ENCODE measurements around the gene FBXL22. TPM values are rescaled to one million over a fixed set of nuclear protein-coding genes. Genes with fewer than 3 reads are reported as not detected.

FBXL22 gene
- total RNA-seq, result 1 to 10 TPM in 1 of 2 donors, under 1 TPM in 1; 0.45 to 1.5 TPM

GRCh38 chr15:63597038-63597790 is at the start of gene FBXL22:
FBXL22 (plus strand) TSS chr15:63597387; CDS start chr15:63597393, 6 bp downstream.
- DNase-seq (ENCODE audit: low spot score) (no peak), ATAC-seq (no peak)
- Mint-ChIP-seq H3K4me1 (ENCODE audit: low read depth in 2 of 2) (peaks cover 35 to 44% of the 10 kb centered on the region in 2 donors), H3K4me3 (no peak within 1 kb of the TSS), H3K9me3 (no peaks in the 10 kb centered on the region), H3K27ac (peak within 1 kb of the TSS; percentile 21 to 45), H3K36me3 (no peaks in the 10 kb centered on the region), H3K27me3 (no peaks in the 10 kb centered on the region)

- ATAC-seq (no peak), DNase-seq (ENCODE audit: low spot score) (no peak)
- Mint-ChIP-seq H3K27ac (no peak overlapping the region), H3K4me1 (ENCODE audit: low read depth in 2 of 2) (peaks cover 12 to 40% of the 10 kb centered on the region in 2 donors), H3K9me3 (no peaks in the 10 kb centered on the region), H3K4me3 (no peak overlapping the region), H3K36me3 (peaks cover 4% of the 10 kb centered on the region), H3K27me3 (no peaks in the 10 kb centered on the region)
Observed at GRCh38 chr15:63551400-63551799, 45.8 kb upstream of the FBXL22 start.

GRCh38 chr15:63553388-63553791 is 43.8 kb upstream of the FBXL22 start:
- Mint-ChIP-seq H3K4me3 (peak overlapping the region; percentile 43), H3K36me3 (peaks cover 4% of the 10 kb centered on the region), H3K9me3 (no peaks in the 10 kb centered on the region), H3K27me3 (no peaks in the 10 kb centered on the region), H3K4me1 (ENCODE audit: low read depth in 2 of 2) (peaks cover 9 to 41% of the 10 kb centered on the region in 2 donors), H3K27ac (peak overlapping the region; percentile 37 to 55)
- DNase-seq (ENCODE audit: low spot score) (no peak), ATAC-seq (peak in 1 of 2 donors; percentile 41)

GRCh38 chr15:63554337-63554927 is 42.8 kb upstream of the FBXL22 start:
- ATAC-seq, result peak in 1 of 2 donors; percentile 38

GRCh38 chr15:63555507-63555906 is 41.7 kb upstream of the FBXL22 start:
- peak overlapping the region; percentile 51 to 60 for H3K27ac Mint-ChIP-seq
- no peak overlapping the region for H3K4me3 Mint-ChIP-seq
- H3K36me3 Mint-ChIP-seq, result peaks cover 6% of the 10 kb centered on the region
- no peaks in the 10 kb centered on the region for H3K27me3 Mint-ChIP-seq
- peaks cover 14 to 51% of the 10 kb centered on the region in 2 donors for H3K4me1 Mint-ChIP-seq (ENCODE audit: low read depth in 2 of 2)
- ATAC-seq (peak in 1 of 2 donors; percentile 33), DNase-seq (ENCODE audit: low spot score) (no peak)
- H3K9me3 Mint-ChIP-seq, result no peaks in the 10 kb centered on the region

More at GRCh38 chr15:63554337-63554927, 42.8 kb upstream of the FBXL22 start:
- no peaks in the 10 kb centered on the region for H3K9me3 Mint-ChIP-seq
- H3K4me1 Mint-ChIP-seq (ENCODE audit: low read depth in 2 of 2), result peaks cover 12 to 44% of the 10 kb centered on the region in 2 donors
- peak overlapping the region; percentile 51 to 60 for H3K27ac Mint-ChIP-seq
- no peak overlapping the region for H3K4me3 Mint-ChIP-seq
- H3K36me3 Mint-ChIP-seq, result peaks cover 8% of the 10 kb centered on the region
- no peak for DNase-seq (ENCODE audit: low spot score)
- H3K27me3 Mint-ChIP-seq, result no peaks in the 10 kb centered on the region

GRCh38 chr15:63556246-63556645 is 40.9 kb upstream of the FBXL22 start:
- no peaks in the 10 kb centered on the region for H3K9me3 Mint-ChIP-seq
- peaks cover 12% of the 10 kb centered on the region for H3K36me3 Mint-ChIP-seq
- no peak overlapping the region for H3K4me3 Mint-ChIP-seq
- DNase-seq (ENCODE audit: low spot score) (no peak), ATAC-seq (no peak)
- H3K4me1 Mint-ChIP-seq (ENCODE audit: low read depth in 2 of 2), result peaks cover 21 to 59% of the 10 kb centered on the region in 2 donors
- H3K27me3 Mint-ChIP-seq, result no peaks in the 10 kb centered on the region
- H3K27ac Mint-ChIP-seq, result peak overlapping the region in 1 of 2 donors; percentile 60

- no peak for DNase-seq (ENCODE audit: low spot score)
- Mint-ChIP-seq H3K9me3 (no peaks in the 10 kb centered on the region), H3K4me1 (ENCODE audit: low read depth in 2 of 2) (peaks cover 21 to 59% of the 10 kb centered on the region in 2 donors), H3K27ac (peak overlapping the region; percentile 23 to 60), H3K4me3 (no peak overlapping the region), H3K27me3 (no peaks in the 10 kb centered on the region), H3K36me3 (peaks cover 12% of the 10 kb centered on the region)
- ATAC-seq, result no peak
Observed at GRCh38 chr15:63556736-63557135, 40.5 kb upstream of the FBXL22 start.

GRCh38 chr15:63559753-63560152 is 37.4 kb upstream of the FBXL22 start:
- Mint-ChIP-seq H3K9me3 (no peaks in the 10 kb centered on the region), H3K27ac (peak overlapping the region; percentile 44 to 61), H3K36me3 (peaks cover 12% of the 10 kb centered on the region), H3K4me3 (peak overlapping the region; percentile 0), H3K27me3 (no peaks in the 10 kb centered on the region), H3K4me1 (ENCODE audit: low read depth in 2 of 2) (peaks cover 15 to 35% of the 10 kb centered on the region in 2 donors)
- DNase-seq (ENCODE audit: low spot score), result no peak
- no peak for ATAC-seq

GRCh38 chr15:63560741-63561448 is 36.3 kb upstream of the FBXL22 start:
- Mint-ChIP-seq H3K4me1 (ENCODE audit: low read depth in 2 of 2) (peaks cover 19 to 24% of the 10 kb centered on the region in 2 donors), H3K9me3 (no peaks in the 10 kb centered on the region), H3K36me3 (peaks cover 12% of the 10 kb centered on the region), H3K4me3 (peak overlapping the region; percentile 53), H3K27me3 (no peaks in the 10 kb centered on the region), H3K27ac (peak overlapping the region; percentile 61 to 75)
- ATAC-seq (peak in 1 of 2 donors; percentile 81), DNase-seq (ENCODE audit: low spot score) (no peak)

- Mint-ChIP-seq H3K4me3 (no peak overlapping the region), H3K36me3 (peaks cover 16% of the 10 kb centered on the region), H3K27ac (no peak overlapping the region), H3K27me3 (no peaks in the 10 kb centered on the region), H3K9me3 (no peaks in the 10 kb centered on the region), H3K4me1 (ENCODE audit: low read depth in 2 of 2) (peaks cover 19 to 22% of the 10 kb centered on the region in 2 donors)
- ATAC-seq (no peak), DNase-seq (ENCODE audit: low spot score) (no peak)
Observed at GRCh38 chr15:63564093-63564492, 33.1 kb upstream of the FBXL22 start.

- Mint-ChIP-seq H3K4me1 (ENCODE audit: low read depth in 2 of 2) (peaks cover 11 to 12% of the 10 kb centered on the region in 2 donors), H3K4me3 (no peak overlapping the region), H3K9me3 (no peaks in the 10 kb centered on the region), H3K27ac (peak overlapping the region in 1 of 2 donors; percentile 38), H3K36me3 (peaks cover 12% of the 10 kb centered on the region), H3K27me3 (no peaks in the 10 kb centered on the region)
- no peak for DNase-seq (ENCODE audit: low spot score)
- ATAC-seq, result no peak
Observed at GRCh38 chr15:63565536-63566186, 31.5 kb upstream of the FBXL22 start.

GRCh38 chr15:63572749-63573464 is 24.3 kb upstream of the FBXL22 start:
- H3K36me3 Mint-ChIP-seq, result peaks cover 14% of the 10 kb centered on the region
- H3K4me1 Mint-ChIP-seq (ENCODE audit: low read depth in 2 of 2), result peaks cover 5% of the 10 kb centered on the region in 2 donors
- no peaks in the 10 kb centered on the region for H3K9me3 Mint-ChIP-seq
- ATAC-seq, result no peak
- H3K27me3 Mint-ChIP-seq, result no peaks in the 10 kb centered on the region
- DNase-seq (ENCODE audit: low spot score), result no peak
- no peak overlapping the region for H3K27ac Mint-ChIP-seq
- no peak overlapping the region for H3K4me3 Mint-ChIP-seq

- DNase-seq (ENCODE audit: low spot score) (no peak), ATAC-seq (no peak)
- Mint-ChIP-seq H3K27ac (no peak overlapping the region), H3K36me3 (peaks cover 9% of the 10 kb centered on the region), H3K27me3 (no peaks in the 10 kb centered on the region), H3K4me3 (no peak overlapping the region), H3K4me1 (ENCODE audit: low read depth in 2 of 2) (peaks cover 0 to 5% of the 10 kb centered on the region in 2 donors), H3K9me3 (no peaks in the 10 kb centered on the region)
Observed at GRCh38 chr15:63573533-63573932, 23.7 kb upstream of the FBXL22 start.

Measured in natural killer cell treated with Interleukin-12 subunit alpha and Interleukin-12 subunit beta and Interleukin-15 and Interleukin-18, amount 100 ng/mL, for 72 hours (primary cell).